ENCODE data around the gene ATG4B. TPM values are rescaled to one million over a fixed set of nuclear protein-coding genes. Genes with fewer than 3 reads are reported as not detected.

ATG4B gene
- polyA plus RNA-seq, 1 donor from 2014 or later: 128 TPM

DNA sequence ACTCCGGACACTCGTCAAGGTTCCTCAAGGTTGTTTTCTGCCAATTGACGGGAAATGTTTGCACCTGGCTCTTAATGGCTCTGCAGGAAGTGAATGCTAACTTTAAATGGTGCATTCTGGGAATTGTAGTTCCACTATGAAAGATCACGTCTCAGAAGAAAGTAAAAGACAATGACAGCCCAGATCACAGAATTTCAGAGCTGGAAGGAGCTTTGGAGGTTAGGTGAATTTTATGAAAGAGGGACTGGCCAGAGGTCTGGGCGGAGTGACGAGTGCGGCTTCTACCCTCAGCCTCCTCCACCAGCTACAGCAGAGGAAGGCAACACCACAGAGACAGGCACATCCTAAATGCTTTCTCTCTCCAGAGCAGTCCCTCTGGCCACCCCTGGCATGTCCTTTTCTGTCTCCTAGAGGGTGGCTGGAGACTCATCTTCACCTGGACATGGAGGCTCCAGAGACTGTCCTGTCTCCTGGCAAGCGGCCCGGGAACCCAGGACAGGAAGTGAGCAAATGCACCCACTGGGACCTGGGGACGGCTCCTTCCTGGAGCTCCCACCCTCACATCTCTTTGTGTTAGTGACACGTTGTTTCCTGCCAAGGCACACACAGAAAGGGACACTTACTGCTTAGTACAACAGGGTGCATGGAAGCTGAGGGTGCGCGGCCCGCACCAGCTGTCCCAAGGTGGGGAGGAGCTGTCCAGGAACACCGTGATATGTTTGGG is 19.9 kb upstream of the ATG4B start:
- TF ChIP-seq RAD21 (conservative IDR thresholded peaks at IDR 0.05) (no peak), SMC3 (conservative IDR thresholded peaks at IDR 0.05; ENCODE audit: poor library complexity) (no peak), MXI1 (conservative IDR thresholded peaks at IDR 0.05; ENCODE audit: poor library complexity, severe bottlenecking) (no peak), EP300 (conservative IDR thresholded peaks at IDR 0.05; ENCODE audit: poor library complexity, severe bottlenecking) (no peak), TAF1 (IDR thresholded peaks at IDR 0.05; ENCODE audit: low read depth) (no peak), POLR2AphosphoS5 (IDR thresholded peaks at IDR 0.05) (no peak), EZH2 (IDR thresholded peaks at IDR 0.05; ENCODE audit: borderline replicate concordance, insufficient read depth, low read length, poor library complexity, severe bottlenecking) (no peak)
- TF ChIP-seq, protein P1, sequence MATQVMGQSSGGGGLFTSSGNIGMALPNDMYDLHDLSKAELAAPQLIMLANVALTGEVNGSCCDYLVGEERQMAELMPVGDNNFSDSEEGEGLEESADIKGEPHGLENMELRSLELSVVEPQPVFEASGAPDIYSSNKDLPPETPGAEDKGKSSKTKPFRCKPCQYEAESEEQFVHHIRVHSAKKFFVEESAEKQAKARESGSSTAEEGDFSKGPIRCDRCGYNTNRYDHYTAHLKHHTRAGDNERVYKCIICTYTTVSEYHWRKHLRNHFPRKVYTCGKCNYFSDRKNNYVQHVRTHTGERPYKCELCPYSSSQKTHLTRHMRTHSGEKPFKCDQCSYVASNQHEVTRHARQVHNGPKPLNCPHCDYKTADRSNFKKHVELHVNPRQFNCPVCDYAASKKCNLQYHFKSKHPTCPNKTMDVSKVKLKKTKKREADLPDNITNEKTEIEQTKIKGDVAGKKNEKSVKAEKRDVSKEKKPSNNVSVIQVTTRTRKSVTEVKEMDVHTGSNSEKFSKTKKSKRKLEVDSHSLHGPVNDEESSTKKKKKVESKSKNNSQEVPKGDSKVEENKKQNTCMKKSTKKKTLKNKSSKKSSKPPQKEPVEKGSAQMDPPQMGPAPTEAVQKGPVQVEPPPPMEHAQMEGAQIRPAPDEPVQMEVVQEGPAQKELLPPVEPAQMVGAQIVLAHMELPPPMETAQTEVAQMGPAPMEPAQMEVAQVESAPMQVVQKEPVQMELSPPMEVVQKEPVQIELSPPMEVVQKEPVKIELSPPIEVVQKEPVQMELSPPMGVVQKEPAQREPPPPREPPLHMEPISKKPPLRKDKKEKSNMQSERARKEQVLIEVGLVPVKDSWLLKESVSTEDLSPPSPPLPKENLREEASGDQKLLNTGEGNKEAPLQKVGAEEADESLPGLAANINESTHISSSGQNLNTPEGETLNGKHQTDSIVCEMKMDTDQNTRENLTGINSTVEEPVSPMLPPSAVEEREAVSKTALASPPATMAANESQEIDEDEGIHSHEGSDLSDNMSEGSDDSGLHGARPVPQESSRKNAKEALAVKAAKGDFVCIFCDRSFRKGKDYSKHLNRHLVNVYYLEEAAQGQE (IDR thresholded peaks at IDR 0.05; ENCODE audit: borderline replicate concordance): no peak
- TF ChIP-seq, protein P2, sequence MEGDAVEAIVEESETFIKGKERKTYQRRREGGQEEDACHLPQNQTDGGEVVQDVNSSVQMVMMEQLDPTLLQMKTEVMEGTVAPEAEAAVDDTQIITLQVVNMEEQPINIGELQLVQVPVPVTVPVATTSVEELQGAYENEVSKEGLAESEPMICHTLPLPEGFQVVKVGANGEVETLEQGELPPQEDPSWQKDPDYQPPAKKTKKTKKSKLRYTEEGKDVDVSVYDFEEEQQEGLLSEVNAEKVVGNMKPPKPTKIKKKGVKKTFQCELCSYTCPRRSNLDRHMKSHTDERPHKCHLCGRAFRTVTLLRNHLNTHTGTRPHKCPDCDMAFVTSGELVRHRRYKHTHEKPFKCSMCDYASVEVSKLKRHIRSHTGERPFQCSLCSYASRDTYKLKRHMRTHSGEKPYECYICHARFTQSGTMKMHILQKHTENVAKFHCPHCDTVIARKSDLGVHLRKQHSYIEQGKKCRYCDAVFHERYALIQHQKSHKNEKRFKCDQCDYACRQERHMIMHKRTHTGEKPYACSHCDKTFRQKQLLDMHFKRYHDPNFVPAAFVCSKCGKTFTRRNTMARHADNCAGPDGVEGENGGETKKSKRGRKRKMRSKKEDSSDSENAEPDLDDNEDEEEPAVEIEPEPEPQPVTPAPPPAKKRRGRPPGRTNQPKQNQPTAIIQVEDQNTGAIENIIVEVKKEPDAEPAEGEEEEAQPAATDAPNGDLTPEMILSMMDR (IDR thresholded peaks at IDR 0.05; ENCODE audit: poor library complexity, severe bottlenecking): no peak
- H3K27me3 ChIP-seq (ENCODE audit: insufficient read depth, low read depth, low read length): no peaks in the 10 kb centered on the region
- H3K36me3 ChIP-seq (ENCODE audit: insufficient read depth, low read length): peaks cover 4% of the 10 kb centered on the region
- H3K4me2 ChIP-seq (ENCODE audit: low read length): no peak overlapping the region
- H2AFZ ChIP-seq (ENCODE audit: low read depth, low read length): no peak overlapping the region
- no peaks in the 10 kb centered on the region for H3F3A ChIP-seq (ENCODE audit: insufficient read depth, low read length, poor library complexity, severe bottlenecking)
- peak overlapping the region; percentile 41 for H3K4me3 ChIP-seq (ENCODE audit: low read length)
- no peak overlapping the region for H3K9ac ChIP-seq (ENCODE audit: low read length)
- no peaks in the 10 kb centered on the region for H4K20me1 ChIP-seq (ENCODE audit: insufficient read depth)
- no peak overlapping the region for H3K27ac ChIP-seq (ENCODE audit: low read length)
- no peaks in the 10 kb centered on the region for H3K9me3 ChIP-seq (ENCODE audit: low read length)
- no peaks in the 10 kb centered on the region for H3K79me2 ChIP-seq (replicated peaks; ENCODE audit: insufficient read depth, low read length)
- no peaks in the 10 kb centered on the region for H3K9me2 ChIP-seq (ENCODE audit: insufficient read depth, low read length)

DNA sequence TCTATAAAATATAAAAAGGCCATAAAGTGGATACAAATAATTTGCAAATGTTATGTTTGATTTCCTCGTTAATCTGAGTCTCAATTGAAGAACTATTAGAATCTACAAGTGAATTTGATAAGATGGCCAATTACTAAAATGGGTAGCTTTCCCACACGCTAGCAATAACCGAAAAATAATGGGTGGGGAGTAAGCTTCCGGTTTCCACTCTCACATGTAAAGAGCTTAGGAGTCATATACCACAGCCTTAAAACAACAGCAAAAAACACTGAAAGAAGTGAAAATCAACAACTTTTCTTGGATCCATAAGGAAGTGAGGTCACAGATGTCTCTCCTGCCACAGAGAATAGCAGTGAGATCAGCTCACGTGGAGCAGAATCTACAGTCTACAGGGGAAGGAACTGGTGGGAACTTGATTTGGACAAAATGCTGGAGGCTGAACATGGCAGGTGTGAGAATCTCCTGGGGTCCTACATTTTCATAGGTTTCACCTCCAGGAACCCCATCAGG is 19.1 kb upstream of the ATG4B start:
- H3K36me3 ChIP-seq (ENCODE audit: insufficient read depth, low read length): peaks cover 4% of the 10 kb centered on the region
- H3K4me2 ChIP-seq (ENCODE audit: low read length): no peak overlapping the region
- no peaks in the 10 kb centered on the region for H3F3A ChIP-seq (ENCODE audit: insufficient read depth, low read length, poor library complexity, severe bottlenecking)
- no peak overlapping the region for H3K4me3 ChIP-seq (ENCODE audit: low read length)
- H4K20me1 ChIP-seq (ENCODE audit: insufficient read depth): no peaks in the 10 kb centered on the region
- H3K9me3 ChIP-seq (ENCODE audit: low read length): no peaks in the 10 kb centered on the region
- no peaks in the 10 kb centered on the region for H3K27me3 ChIP-seq (ENCODE audit: insufficient read depth, low read depth, low read length)
- TF ChIP-seq, protein P1 (IDR thresholded peaks at IDR 0.05; ENCODE audit: borderline replicate concordance): no peak
- no peak for TF ChIP-seq EZH2 (IDR thresholded peaks at IDR 0.05; ENCODE audit: borderline replicate concordance, insufficient read depth, low read length, poor library complexity, severe bottlenecking)
- no peak for TF ChIP-seq RAD21 (conservative IDR thresholded peaks at IDR 0.05)
- TF ChIP-seq MXI1 (conservative IDR thresholded peaks at IDR 0.05; ENCODE audit: poor library complexity, severe bottlenecking): no peak
- TF ChIP-seq, protein P2 (IDR thresholded peaks at IDR 0.05; ENCODE audit: poor library complexity, severe bottlenecking): no peak
- TF ChIP-seq EP300 (conservative IDR thresholded peaks at IDR 0.05; ENCODE audit: poor library complexity, severe bottlenecking): no peak
- TF ChIP-seq POLR2AphosphoS5 (IDR thresholded peaks at IDR 0.05): no peak
- H3K79me2 ChIP-seq (replicated peaks; ENCODE audit: insufficient read depth, low read length): no peaks in the 10 kb centered on the region
- no peak overlapping the region for H3K9ac ChIP-seq (ENCODE audit: low read length)
- no peak overlapping the region for H3K27ac ChIP-seq (ENCODE audit: low read length)
- H2AFZ ChIP-seq (ENCODE audit: low read depth, low read length): no peak overlapping the region
- no peaks in the 10 kb centered on the region for H3K9me2 ChIP-seq (ENCODE audit: insufficient read depth, low read length)

Measured in neural cell (in vitro differentiated cells).